Osteoblast (primary cell): ENCODE data around the gene AKAP13. TPM values are rescaled to one million over a fixed set of nuclear protein-coding genes. Genes with fewer than 3 reads are reported as not detected.

Experiments used
- DNase-seq: peaks from one replicate; pipeline ENCODE4 v3.0.0; 2011; ENCODE audit warnings: low spot score, mixed read lengths; ENCODE audit not compliant: insufficient read length; ENCODE audit errors: missing footprints
- H2AFZ ChIP-seq: 2 replicates; pipeline ENCODE4 v1.6.0; 2011; ENCODE audit warnings: mild to moderate bottlenecking, low read length
- H3K27ac ChIP-seq: 2 replicates; pipeline ENCODE4 v1.5.1; 2011; ENCODE audit warnings: mild to moderate bottlenecking, low read depth, low read length, moderate library complexity
- H3K27me3 ChIP-seq: 2 replicates; pipeline ENCODE4 v1.6.0; 2012; ENCODE audit warnings: mild to moderate bottlenecking, control low read depth, inconsistent platforms, low read length, moderate library complexity; ENCODE audit not compliant: insufficient read depth
- H3K36me3 ChIP-seq: 2 replicates; pipeline ENCODE4 v1.5.1; 2011; ENCODE audit warnings: mild to moderate bottlenecking, low read length, control low read depth, moderate library complexity; ENCODE audit not compliant: insufficient read depth
- H3K4me1 ChIP-seq: 2 replicates; pipeline ENCODE4 v1.5.1; 2011; ENCODE audit warnings: mild to moderate bottlenecking, low read length, control low read depth, moderate library complexity; ENCODE audit not compliant: insufficient read depth
- H3K4me2 ChIP-seq: 2 replicates; pipeline ENCODE4 v1.6.0; 2011; ENCODE audit warnings: mild to moderate bottlenecking, low read length; ENCODE audit not compliant: insufficient read depth
- H3K4me3 ChIP-seq: fragments of 200-600 bp; sonication (generic); 3 replicates; pipeline ENCODE4 v1.5.1; 2012; ENCODE audit warnings: mild to moderate bottlenecking, low read length, inconsistent platforms; ENCODE audit not compliant: insufficient read depth
- H3K79me2 ChIP-seq: 2 replicates; pipeline ENCODE4 v1.6.0; 2012; ENCODE audit warnings: mild to moderate bottlenecking, low read length, control low read depth, inconsistent platforms; ENCODE audit not compliant: insufficient read depth
- H3K9me3 ChIP-seq: 2 replicates; pipeline ENCODE4 v1.5.1; 2011; ENCODE audit warnings: low read depth, low read length, control low read depth
- H4K20me1 ChIP-seq: 2 replicates; pipeline ENCODE4 v1.6.0; 2012; ENCODE audit warnings: mild to moderate bottlenecking, low read length, control low read depth; ENCODE audit not compliant: insufficient read depth
- total RNA-seq: library from RNA; depleted of rRNA; stranded (reverse); fragments of >200 nt; gene quantifications from 2 replicates; pipeline ENCODE4 v1.2.3, GENCODE V29; 2012
- TF ChIP-seq, protein P1 (sequence below): IDR thresholded peaks from 2 replicates; pipeline ENCODE4 v1.5.1; 2011; ENCODE audit warnings: mild to moderate bottlenecking, low read depth, low read length, moderate library complexity; ENCODE audit errors: extremely low read depth

Gene AKAP13
- total RNA-seq, 1 donor: 77.1 TPM

DNA sequence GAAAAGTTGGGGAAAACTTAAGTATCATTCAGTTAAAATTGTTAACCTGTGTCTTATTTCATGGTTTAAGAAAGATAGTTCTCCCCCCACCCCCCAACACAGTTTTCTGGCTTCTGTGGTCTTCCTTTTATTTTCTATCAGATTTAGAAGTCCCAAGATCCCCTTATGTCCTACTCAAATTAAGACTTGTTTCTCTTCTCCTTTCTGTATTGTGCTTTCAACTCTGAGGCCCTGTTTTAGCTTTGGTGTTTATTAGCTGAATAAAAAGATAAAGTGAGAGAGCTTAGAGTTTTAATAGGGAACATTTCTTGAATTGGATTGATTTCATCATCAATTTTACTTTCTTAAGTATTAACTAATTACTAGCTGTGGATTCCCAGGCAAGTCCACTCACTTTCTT, 62.6 kb downstream of the AKAP13 start:
- Histone ChIP-seq H3K27ac (no peak overlapping the region), H3K9me3 (no peaks in the 10 kb centered on the region), H2AFZ (no peak overlapping the region), H3K27me3 (no peaks in the 10 kb centered on the region), H3K4me2 (no peak overlapping the region), H3K36me3 (no peaks in the 10 kb centered on the region), H3K79me2 (peaks cover 65% of the 10 kb centered on the region), H3K4me3 (no peak overlapping the region), H4K20me1 (peaks cover 22% of the 10 kb centered on the region), H3K4me1 (no peaks in the 10 kb centered on the region)
- TF ChIP-seq, protein P1, sequence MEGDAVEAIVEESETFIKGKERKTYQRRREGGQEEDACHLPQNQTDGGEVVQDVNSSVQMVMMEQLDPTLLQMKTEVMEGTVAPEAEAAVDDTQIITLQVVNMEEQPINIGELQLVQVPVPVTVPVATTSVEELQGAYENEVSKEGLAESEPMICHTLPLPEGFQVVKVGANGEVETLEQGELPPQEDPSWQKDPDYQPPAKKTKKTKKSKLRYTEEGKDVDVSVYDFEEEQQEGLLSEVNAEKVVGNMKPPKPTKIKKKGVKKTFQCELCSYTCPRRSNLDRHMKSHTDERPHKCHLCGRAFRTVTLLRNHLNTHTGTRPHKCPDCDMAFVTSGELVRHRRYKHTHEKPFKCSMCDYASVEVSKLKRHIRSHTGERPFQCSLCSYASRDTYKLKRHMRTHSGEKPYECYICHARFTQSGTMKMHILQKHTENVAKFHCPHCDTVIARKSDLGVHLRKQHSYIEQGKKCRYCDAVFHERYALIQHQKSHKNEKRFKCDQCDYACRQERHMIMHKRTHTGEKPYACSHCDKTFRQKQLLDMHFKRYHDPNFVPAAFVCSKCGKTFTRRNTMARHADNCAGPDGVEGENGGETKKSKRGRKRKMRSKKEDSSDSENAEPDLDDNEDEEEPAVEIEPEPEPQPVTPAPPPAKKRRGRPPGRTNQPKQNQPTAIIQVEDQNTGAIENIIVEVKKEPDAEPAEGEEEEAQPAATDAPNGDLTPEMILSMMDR: no peak
- DNase-seq: no peak

DNA sequence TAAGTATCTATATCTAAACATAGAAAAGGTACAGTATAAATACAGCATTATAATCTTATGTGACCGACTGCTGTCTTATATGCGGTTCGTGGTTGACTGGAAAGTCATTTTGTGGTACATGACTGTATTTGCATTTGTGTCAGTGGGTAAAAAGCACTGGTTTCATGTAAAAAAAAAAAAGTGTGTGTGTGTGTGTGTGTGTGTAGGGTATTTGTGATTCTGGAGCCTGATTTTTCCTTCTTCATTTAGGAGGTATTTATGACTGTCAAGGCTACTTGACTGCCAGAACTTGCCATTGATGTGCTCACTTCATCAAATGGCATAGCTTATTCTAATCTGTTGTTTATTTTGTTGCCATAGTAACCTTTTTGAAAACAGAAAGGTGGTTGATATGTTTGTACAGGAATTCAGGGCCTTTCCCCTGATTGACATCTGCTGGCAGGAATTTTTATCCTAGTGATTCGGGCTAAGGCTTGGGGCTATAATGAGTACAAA, 63.2 kb downstream of the AKAP13 start:
- TF ChIP-seq, protein P1: no peak
- H4K20me1 ChIP-seq: peaks cover 22% of the 10 kb centered on the region
- no peaks in the 10 kb centered on the region for H3K4me1 ChIP-seq
- no peak overlapping the region for H3K4me3 ChIP-seq
- H3K27me3 ChIP-seq: no peaks in the 10 kb centered on the region
- no peaks in the 10 kb centered on the region for H3K36me3 ChIP-seq
- no peak overlapping the region for H3K27ac ChIP-seq
- no peak overlapping the region for H2AFZ ChIP-seq
- H3K79me2 ChIP-seq: peaks cover 71% of the 10 kb centered on the region
- no peak overlapping the region for H3K4me2 ChIP-seq
- no peaks in the 10 kb centered on the region for H3K9me3 ChIP-seq
- DNase-seq: no peak

DNA sequence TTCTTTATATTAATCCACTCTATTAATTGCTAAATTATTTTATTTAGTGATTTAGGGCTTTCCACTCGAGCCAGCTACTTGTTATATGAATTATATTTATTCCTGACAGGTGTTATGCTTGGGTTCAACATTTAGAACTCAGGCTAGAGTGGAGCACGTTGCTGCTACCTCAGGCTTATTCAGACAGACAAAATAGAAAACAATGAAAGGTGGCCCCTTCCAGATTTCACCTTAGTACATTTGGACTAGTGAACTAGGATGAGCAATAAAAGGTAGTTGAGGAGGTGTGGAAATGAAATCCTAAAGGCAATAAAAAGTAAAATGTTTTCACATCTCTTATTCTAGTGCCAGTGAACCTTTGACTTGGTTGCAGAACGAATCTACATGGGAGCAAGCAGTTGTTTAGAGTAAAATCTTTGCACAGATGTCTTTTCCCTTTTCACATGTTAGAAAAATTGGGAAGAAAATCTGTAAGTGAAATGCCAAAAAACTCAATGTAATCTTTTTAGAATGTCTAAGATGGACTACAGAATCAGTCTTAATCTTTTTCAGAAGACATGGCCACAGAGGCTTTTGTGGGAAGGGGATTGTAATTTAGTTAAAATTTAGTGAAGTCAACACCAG, 63.8 kb downstream of the AKAP13 start:
- Histone ChIP-seq H2AFZ (no peak overlapping the region), H3K4me2 (no peak overlapping the region), H4K20me1 (peaks cover 22% of the 10 kb centered on the region), H3K79me2 (peaks cover 73% of the 10 kb centered on the region), H3K27me3 (no peaks in the 10 kb centered on the region), H3K27ac (no peak overlapping the region), H3K4me3 (no peak overlapping the region), H3K36me3 (no peaks in the 10 kb centered on the region), H3K9me3 (no peaks in the 10 kb centered on the region), H3K4me1 (no peaks in the 10 kb centered on the region)
- TF ChIP-seq, protein P1: no peak
- no peak for DNase-seq

DNA sequence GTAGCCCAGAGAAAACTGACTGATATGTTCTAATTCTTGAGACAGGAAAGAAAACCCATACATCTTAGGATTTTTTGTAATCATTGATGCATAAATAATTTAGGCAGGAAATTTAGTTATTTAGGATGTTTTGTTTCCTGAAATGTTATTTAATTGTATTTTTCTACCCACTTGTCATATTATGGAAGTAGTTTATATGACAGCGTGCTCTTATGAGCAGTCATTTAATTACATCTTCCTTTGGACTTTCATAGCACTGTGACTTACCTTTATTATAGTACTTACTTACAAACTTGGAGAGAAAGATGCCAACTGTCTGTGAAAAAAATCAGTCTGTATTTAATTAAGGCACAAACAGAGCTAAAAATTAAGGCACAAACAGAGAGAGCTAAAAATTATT, 65.0 kb downstream of the AKAP13 start:
- TF ChIP-seq, protein P1: no peak
- H2AFZ ChIP-seq: no peak overlapping the region
- H3K9me3 ChIP-seq: peaks cover 3% of the 10 kb centered on the region
- no peak overlapping the region for H3K4me2 ChIP-seq
- no peak for DNase-seq
- H3K27ac ChIP-seq: no peak overlapping the region
- H3K4me1 ChIP-seq: no peaks in the 10 kb centered on the region
- H3K36me3 ChIP-seq: no peaks in the 10 kb centered on the region
- H3K27me3 ChIP-seq: no peaks in the 10 kb centered on the region
- no peak overlapping the region for H3K4me3 ChIP-seq
- H4K20me1 ChIP-seq: peaks cover 22% of the 10 kb centered on the region
- peaks cover 80% of the 10 kb centered on the region for H3K79me2 ChIP-seq
